Caco-2 (cell line): Measurements from ENCODE around the gene ANGPTL2. TPM values are rescaled to one million over a fixed set of nuclear protein-coding genes. Genes with fewer than 3 reads are reported as not detected.

Source experiments
- BruUV-seq: library from RNA; stranded (reverse); fragments of 400-500 nt; replicated peaks from 2 replicates; lab custom pipeline; 2021; lab: Mats Ljungman, UMichigan
- CTCF ChIA-PET: fragments of 300-600 bp; sonication (Branson Sonifier 250); formaldehyde crosslinking; loops from one replicate; lab custom pipeline; 2022; ENCODE audit warnings: antibody characterized with exemption; lab: Charles Lee
- POLR2A ChIA-PET: fragments of 300-600 bp; sonication (Branson Sonifier 250); formaldehyde crosslinking; loops from one replicate; lab custom pipeline; 2022; ENCODE audit warnings: antibody characterized with exemption; lab: Charles Lee
- DNase-seq, 2 experiments: peaks; one replicate each; pipeline versions ENCODE4 v3.0.0 to v3.0.0-alpha.2; 2020 to 2022
- H3K27me3 ChIP-seq: replicated peaks from 2 replicates; pipeline ENCODE4 v1.6.0; 2011; ENCODE audit warnings: low read length; ENCODE audit not compliant: control insufficient read depth, insufficient read depth
- H3K36me3 ChIP-seq: 2 replicates; pipeline ENCODE4 v1.5.1; 2011; ENCODE audit warnings: low read length; ENCODE audit not compliant: control insufficient read depth, insufficient read depth
- H3K4me1 ChIP-seq: fragments of 250-450 bp; sonication (Bioruptor Pico); 2 replicates; pipeline ENCODE4 v1.5.1; 2020; ENCODE audit warnings: mild to moderate bottlenecking
- H3K4me3 ChIP-seq: 2 replicates; pipeline ENCODE4 v1.5.1; 2011; ENCODE audit warnings: low read depth, mild to moderate bottlenecking, control low read depth, low read length
- H3K9me3 ChIP-seq: fragments of 250-450 bp; sonication (Bioruptor Pico); 2 replicates; pipeline ENCODE4 v1.5.1; 2020; ENCODE audit warnings: mild to moderate bottlenecking, moderate library complexity
- H3K27ac Mint-ChIP-seq: one replicate; pipeline ENCODE4 v1.8.0; 2022; ENCODE audit warnings: mixed read lengths; ENCODE audit not compliant: unreplicated experiment
- H3K27me3 Mint-ChIP-seq: one replicate; pipeline ENCODE4 v1.8.0; 2022; ENCODE audit warnings: mixed read lengths; ENCODE audit not compliant: insufficient read depth, unreplicated experiment
- H3K36me3 Mint-ChIP-seq: one replicate; pipeline ENCODE4 v1.8.0; 2022; ENCODE audit warnings: mild to moderate bottlenecking, mixed read lengths; ENCODE audit not compliant: insufficient read depth, unreplicated experiment
- H3K4me1 Mint-ChIP-seq: one replicate; pipeline ENCODE4 v1.8.0; 2022; ENCODE audit warnings: low read depth, mixed read lengths; ENCODE audit not compliant: unreplicated experiment
- H3K4me3 Mint-ChIP-seq: one replicate; pipeline ENCODE4 v1.8.0; 2022; ENCODE audit warnings: mild to moderate bottlenecking, moderate library complexity, mixed read lengths; ENCODE audit not compliant: unreplicated experiment
- H3K9me3 Mint-ChIP-seq: one replicate; pipeline ENCODE4 v1.8.0; 2022; ENCODE audit warnings: mixed read lengths; ENCODE audit not compliant: unreplicated experiment
- intact Hi-C: fragments of 100-400 bp; cut with micrococcal nuclease; formaldehyde crosslinking; loops from one replicate; pipeline ENCODE4 v1.10.0; 2022; ENCODE audit not compliant: unreplicated experiment
- total RNA-seq: library from RNA; stranded (reverse); gene quantifications from 2 replicates; pipeline ENCODE4 v1.2.3, GENCODE V29; 2022
- TF ChIP-seq, protein P1 (sequence below), 2 experiments: fragments of 200-600 bp in 1 of 2; IDR thresholded peaks; 1 replicate in 1 of 2; 2 replicates in 1 of 2; pipeline versions ENCODE4 v1.5.1 to v1.8.0; 2011 to 2022; ENCODE audit warnings: antibody characterized with exemption in 1 of 2, control low read depth in 1 of 2, inconsistent platforms in 1 of 2, low read depth in 1 of 2, low read length in 1 of 2, mild to moderate bottlenecking in 1 of 2, moderate library complexity in 1 of 2; ENCODE audit not compliant: insufficient read depth in 1 of 2, severe bottlenecking in 1 of 2, unreplicated experiment in 1 of 2

The ANGPTL2 gene
- total RNA-seq, 1 experiment from 2014 or later = not detected

DNA sequence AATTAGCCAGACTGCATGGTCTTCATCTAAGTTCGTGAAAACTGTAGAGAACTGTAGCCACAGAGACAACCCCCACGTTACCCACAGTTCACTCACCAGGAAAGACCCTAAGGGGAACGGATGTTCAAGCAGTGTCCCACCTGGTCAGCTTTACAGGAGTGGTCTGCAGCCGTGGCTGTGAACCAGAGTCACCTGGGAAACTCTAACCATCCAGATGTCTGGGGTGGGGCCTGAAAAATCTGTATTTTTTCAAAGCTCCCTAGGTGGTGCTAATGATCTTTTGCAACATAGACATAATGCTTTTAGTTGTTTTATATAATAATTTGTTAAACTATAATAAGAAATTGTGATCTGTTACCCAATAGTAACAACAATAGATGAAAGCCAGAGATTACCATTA lies 47.7 kb upstream of the ANGPTL2 start:
- peaks cover 20% of the 10 kb centered on the region for H3K36me3 Mint-ChIP-seq
- CTCF ChIA-PET = interaction anchor here (0.5 kb wide), 1 partner anchor 213 kb away, joined by 3 read pairs; no protein-coding TSS in a partner anchor

DNA sequence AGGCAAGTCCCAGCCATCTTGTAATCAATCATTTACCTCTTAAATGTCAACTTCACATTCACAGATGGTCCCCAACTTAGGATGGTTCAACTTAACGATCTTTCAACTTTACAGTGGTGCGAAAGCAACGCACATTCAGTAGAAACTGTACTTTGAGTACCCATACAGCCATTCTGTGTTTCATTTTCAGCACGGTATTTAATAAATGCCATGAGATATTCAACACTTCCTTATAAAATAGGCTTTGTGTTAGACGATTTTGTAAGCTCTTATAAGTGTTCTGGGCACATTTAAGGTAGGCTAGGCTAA lies 47.1 kb upstream of the ANGPTL2 start:
- no peaks in the 10 kb centered on the region for H3K27me3 Mint-ChIP-seq
- no peaks in the 10 kb centered on the region for H3K9me3 Mint-ChIP-seq
- ChIA-PET POLR2A (no interaction called here), CTCF (no interaction called here)
- H3K4me3 Mint-ChIP-seq = no peak overlapping the region
- Histone ChIP-seq H3K36me3 (peaks cover 1% of the 10 kb centered on the region; the same call in 1 of the 2 replicates), H3K27me3 (no peaks in the 10 kb centered on the region), H3K4me1 (no peaks in the 10 kb centered on the region), H3K9me3 (no peaks in the 10 kb centered on the region), H3K4me3 (no peak overlapping the region)
- no TSS peak for BruUV-seq
- intact Hi-C loops = no loop called here
- H3K4me1 Mint-ChIP-seq = no peaks in the 10 kb centered on the region
- no peak overlapping the region for H3K27ac Mint-ChIP-seq
- DNase-seq = no peak
- H3K36me3 Mint-ChIP-seq = peaks cover 18% of the 10 kb centered on the region
- TF ChIP-seq, protein P1, sequence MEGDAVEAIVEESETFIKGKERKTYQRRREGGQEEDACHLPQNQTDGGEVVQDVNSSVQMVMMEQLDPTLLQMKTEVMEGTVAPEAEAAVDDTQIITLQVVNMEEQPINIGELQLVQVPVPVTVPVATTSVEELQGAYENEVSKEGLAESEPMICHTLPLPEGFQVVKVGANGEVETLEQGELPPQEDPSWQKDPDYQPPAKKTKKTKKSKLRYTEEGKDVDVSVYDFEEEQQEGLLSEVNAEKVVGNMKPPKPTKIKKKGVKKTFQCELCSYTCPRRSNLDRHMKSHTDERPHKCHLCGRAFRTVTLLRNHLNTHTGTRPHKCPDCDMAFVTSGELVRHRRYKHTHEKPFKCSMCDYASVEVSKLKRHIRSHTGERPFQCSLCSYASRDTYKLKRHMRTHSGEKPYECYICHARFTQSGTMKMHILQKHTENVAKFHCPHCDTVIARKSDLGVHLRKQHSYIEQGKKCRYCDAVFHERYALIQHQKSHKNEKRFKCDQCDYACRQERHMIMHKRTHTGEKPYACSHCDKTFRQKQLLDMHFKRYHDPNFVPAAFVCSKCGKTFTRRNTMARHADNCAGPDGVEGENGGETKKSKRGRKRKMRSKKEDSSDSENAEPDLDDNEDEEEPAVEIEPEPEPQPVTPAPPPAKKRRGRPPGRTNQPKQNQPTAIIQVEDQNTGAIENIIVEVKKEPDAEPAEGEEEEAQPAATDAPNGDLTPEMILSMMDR (IDR thresholded peaks at IDR 0.05; ENCODE audit: insufficient read depth in 1 of 2, low read depth in 1 of 2, low read length in 1 of 2, severe bottlenecking in 1 of 2, unreplicated experiment in 1 of 2) = no peak

More for the DNA sequence above, 47.7 kb upstream of the ANGPTL2 start:
- intact Hi-C loops = no loop called here
- DNase-seq = no peak
- H3K4me3 ChIP-seq = no peak overlapping the region
- no peaks in the 10 kb centered on the region for H3K9me3 Mint-ChIP-seq
- H3K9me3 ChIP-seq = no peaks in the 10 kb centered on the region
- TF ChIP-seq, protein P1 (IDR thresholded peaks at IDR 0.05; ENCODE audit: insufficient read depth in 1 of 2, low read depth in 1 of 2, low read length in 1 of 2, severe bottlenecking in 1 of 2, unreplicated experiment in 1 of 2) = no peak
- POLR2A ChIA-PET = no interaction called here
- H3K4me1 Mint-ChIP-seq = no peaks in the 10 kb centered on the region
- no peak overlapping the region for H3K4me3 Mint-ChIP-seq
- BruUV-seq = no TSS peak
- no peaks in the 10 kb centered on the region for H3K27me3 Mint-ChIP-seq
- H3K4me1 ChIP-seq = no peaks in the 10 kb centered on the region
- peaks cover 1% of the 10 kb centered on the region; the same call in 1 of the 2 replicates for H3K36me3 ChIP-seq
- H3K27me3 ChIP-seq = no peaks in the 10 kb centered on the region
- H3K27ac Mint-ChIP-seq = no peak overlapping the region

DNA sequence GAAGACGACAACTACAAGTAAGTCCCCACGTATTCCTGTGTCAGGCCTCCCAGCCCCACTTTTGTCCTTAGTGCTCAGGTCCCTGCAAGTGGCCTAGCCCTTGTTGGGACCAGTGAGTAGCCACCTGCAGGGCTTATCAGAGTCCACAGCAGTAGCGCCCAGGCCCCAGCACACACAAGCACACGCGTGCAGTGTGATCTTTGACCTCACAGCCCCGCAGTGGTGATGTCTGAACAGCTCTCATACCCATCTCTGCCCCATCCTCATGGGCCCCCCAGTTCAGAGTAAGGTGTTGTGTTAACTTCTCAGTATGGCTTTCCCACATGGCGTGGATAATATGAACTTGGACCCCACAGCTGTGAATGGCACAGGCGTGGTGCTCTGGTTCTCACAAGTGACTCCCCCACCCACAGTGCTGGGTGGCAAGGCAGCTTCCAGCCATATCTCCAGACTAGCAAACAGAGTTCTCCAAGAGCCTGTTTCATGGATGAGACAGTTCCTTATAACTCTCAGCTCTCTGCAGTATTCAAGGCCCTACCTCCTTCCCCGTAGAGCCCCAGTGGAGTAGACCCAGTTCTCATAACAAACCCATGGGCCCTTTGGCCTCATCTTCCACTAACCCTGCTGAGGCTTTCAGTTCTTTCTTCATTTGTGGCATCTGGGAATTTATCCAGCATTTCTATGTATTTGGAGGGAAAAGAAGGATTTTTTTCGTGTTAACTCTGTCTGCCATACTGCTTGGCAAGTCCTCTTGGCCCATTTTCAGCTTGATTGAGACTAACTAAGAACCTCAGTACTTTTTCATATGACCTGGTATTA lies 46.5 kb upstream of the ANGPTL2 start:
- no peaks in the 10 kb centered on the region for H3K27me3 Mint-ChIP-seq
- intact Hi-C loops = no loop called here
- BruUV-seq = no TSS peak
- H3K27ac Mint-ChIP-seq = no peak overlapping the region
- no peak overlapping the region for H3K4me3 ChIP-seq
- CTCF ChIA-PET = no interaction called here
- peaks cover 1% of the 10 kb centered on the region; the same call in 1 of the 2 replicates for H3K36me3 ChIP-seq
- no peaks in the 10 kb centered on the region for H3K9me3 Mint-ChIP-seq
- no peaks in the 10 kb centered on the region for H3K4me1 ChIP-seq
- H3K9me3 ChIP-seq = no peaks in the 10 kb centered on the region
- POLR2A ChIA-PET = no interaction called here
- H3K27me3 ChIP-seq = no peaks in the 10 kb centered on the region
- no peaks in the 10 kb centered on the region for H3K4me1 Mint-ChIP-seq
- TF ChIP-seq, protein P1 (IDR thresholded peaks at IDR 0.05; ENCODE audit: insufficient read depth in 1 of 2, low read depth in 1 of 2, low read length in 1 of 2, severe bottlenecking in 1 of 2, unreplicated experiment in 1 of 2) = no peak
- peak in 1 of 2 experiments; percentile 17 for DNase-seq
- no peak overlapping the region for H3K4me3 Mint-ChIP-seq
- H3K36me3 Mint-ChIP-seq = peaks cover 13% of the 10 kb centered on the region
